HL-60/S4 treated with phorbol 12-myristate 13-acetate at 8.2 ng/mL for 4 days and 3 days (cell line): ENCODE results near the gene FICD.

Experiments used
- in situ Hi-C: fragments of 300-500 bp; cut with MboI; formaldehyde crosslinking; loops from 2 replicates; pipeline ENCODE4 v1.15.0; 2022; ENCODE audit warnings: low sequenced_read_pairs

The FICD gene

DNA sequence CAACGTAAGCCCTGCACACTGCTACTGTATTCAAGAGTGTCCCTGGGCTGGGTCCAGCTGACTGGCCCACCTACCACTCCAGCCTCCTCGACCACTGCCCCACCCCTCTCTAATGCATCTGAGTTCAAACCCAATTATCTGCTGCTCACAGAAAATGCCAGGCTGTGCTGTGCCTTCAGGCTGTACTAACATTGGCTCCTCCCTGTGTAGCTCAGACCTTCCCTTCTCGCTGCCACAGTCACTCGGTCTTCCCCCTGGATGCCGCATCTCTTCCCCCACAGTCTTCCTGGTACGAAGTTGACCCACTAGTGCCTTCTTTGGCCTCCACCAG, 12.1 kb downstream of the FICD start:
- in situ Hi-C loops = no loop called here

DNA sequence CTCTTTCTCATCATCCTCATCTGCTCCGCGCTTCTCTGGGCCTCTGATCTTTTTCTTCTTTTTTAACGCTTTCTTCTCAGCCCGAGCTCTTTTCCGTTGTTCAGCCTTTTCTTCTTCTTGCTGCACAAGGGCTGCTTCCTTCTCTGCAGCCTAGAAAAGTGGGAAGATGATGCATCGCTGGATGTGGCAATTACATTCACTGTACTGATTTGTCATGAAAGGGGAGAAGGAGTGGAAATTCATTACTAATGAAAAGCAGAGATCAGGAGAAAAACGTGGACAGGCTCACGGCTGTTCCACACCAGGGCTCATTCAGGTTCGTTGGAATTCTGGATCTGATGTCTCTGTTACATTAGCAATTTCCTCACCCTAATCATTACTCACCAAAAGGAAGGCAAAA, 15.1 kb downstream of the FICD start:
- in situ Hi-C loops = no loop called here

DNA sequence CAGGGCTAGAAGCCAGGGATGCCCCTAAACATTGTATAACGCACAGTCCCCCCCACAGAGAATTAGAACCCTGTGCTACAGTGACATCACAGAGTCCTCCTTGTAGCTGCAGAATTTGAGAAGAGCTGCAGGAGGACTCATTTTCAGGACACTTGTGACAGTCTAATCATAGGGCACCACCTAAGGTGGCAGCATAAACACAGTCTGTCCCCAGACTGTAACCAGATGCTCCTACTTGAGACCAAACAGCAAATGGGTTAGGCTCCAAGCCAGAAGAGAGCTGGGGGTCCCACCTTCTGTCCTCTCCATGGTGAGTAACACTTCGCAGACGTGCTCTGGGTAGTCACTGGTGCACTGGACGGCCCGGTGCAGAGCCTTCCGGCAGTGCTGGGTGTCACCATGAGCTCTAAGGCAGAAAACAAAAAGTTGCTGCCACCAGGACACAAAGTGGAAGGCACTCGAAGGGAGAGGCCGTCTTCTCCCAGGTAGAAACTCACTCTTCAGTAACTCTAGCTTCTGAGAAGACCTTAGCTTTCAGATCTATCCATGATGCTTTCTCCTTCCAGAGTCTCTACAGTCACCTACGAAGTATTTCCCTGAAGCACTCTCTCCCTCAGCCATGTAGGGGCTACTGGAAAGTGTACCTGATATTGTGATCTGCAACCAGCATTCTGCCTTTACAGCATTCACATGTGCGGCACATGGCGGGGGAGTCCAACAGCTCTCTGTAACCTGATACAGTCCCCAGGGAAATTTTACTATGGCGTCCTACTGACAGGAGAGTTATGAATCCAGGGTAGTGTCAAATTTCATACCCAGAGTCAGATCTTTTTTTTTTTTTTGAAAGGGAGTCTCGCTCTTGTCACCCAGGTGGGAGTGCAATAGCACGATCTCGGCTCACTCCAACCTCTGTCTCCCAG, 17.1 kb downstream of the FICD start:
- in situ Hi-C loops = no loop called here

DNA sequence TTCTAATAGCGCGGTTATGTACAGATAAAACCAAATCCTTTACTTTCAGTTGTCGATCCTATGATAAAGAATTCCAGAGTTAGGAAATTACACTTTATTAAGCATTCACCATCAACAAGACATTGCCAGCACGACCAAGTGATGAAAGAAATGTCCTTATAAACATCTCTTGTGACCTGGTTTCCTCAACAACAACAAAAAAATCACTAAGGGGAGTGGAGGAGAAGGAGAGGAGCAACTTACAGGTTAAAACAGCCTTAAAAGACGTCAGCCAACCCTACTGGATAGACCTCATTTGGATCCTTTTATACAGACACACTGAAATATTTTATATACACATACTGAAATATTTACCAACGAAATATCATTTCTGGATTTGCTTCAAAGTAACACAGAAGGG, 23.1 kb downstream of the FICD start:
- in situ Hi-C loops = no loop called here

DNA sequence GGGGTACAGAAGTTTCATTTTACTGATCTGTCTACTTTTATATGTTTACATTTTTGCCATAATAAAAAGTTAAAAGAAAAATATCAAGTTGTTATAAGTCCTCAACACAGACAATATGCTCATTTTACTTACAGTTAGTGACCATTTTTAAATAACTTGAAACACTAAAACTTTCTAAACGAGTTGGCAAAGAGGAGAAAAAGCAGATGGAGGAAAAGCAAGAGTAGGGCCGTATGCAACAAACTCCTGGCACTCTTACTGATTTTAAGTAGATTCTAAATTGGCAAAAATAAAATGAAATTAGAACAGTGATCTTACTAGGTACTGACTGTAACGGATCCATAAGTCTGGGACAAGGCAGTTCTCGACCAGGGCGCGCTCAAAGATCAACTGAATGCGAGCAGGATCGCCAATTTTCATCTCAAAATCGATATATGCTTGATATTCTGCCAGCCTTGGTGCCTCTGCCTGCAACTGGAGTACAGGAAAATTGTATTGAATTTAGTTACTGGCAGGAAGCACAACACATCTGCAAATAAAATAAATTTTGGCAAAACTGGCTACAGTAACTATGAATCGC, 23.6 kb downstream of the FICD start:
- in situ Hi-C loops = no loop called here

DNA sequence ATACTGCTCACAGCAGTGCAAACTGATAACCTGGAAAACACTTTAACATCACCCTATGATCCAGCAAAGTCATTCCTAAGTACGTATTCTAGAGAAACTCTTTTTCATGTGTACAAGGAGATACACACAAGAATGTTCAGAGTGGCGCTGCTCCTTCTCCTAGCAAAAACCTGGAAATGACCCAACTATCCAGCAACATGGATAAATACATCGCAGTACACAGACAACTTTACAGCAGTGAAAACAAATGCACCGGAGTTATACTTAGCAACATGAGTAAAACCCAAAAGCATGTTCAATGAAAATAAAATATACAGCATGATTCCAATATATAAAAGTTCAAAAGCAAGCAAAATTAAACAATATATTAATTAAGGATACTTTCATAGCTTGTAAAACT, 27.2 kb downstream of the FICD start:
- in situ Hi-C loops = no loop called here

DNA sequence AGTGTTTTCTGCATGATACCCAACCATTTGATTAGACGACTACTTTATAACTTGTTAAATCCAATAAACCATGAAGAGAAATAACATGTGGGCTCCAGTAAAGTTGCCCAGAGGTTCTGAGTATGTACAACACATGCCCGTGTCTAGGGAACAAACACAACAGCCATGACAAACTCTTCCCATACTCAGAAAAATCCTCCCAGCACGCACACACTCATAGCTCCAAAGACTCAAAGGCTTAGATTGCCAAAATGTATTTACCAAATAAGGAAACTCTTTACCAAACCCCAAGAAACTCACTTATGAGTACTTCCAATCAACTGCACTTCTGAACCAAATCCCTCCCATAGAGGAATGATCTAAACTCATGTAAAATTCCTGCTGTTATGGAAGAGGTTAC, 28.6 kb downstream of the FICD start:
- in situ Hi-C loops = no loop called here

DNA sequence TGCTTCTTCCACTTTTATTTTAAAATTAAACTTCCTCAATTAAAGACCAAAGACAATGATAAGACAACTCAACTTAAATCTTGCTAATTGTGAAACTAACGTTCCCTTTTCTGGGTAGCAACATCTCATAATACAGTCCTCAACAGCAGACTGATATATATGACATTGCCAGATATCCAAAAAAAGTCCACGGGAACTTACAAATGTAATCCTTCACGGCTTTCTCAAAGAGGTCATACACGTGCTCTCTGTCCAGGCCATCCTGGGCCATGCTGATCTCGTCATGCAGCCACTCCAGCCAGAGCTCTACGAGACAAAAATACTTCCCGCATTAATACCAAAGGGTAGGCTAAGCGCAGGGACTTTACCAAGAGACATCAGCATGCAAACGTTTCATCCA, 32.6 kb downstream of the FICD start:
- in situ Hi-C loops = no loop called here

DNA sequence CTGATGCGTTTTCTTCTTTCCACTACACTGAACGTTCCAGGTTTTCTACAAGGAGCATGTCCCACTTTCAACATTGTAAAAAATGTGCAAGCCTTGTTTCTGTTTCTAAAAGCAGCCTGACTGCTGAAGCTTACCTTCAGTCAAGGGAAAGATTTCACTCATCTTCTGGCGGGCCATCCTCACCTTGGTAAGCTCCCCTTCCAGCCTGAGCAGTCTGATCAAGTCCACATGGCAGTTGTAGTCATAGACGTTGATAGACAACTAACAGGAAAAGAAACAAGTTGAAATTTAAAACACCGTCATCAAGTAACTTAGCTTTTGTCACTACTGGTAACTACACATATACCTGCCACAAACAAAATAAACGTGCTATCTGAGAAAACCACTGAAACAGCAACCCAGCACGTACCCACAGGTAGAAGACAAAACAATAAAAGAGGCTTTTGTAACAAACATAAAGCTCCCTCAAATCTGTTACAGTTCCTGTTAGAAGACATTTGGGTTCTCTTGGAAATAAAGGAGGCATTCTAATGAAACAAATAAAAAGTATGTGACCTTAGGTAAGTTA, 34.0 kb downstream of the FICD start:
- in situ Hi-C loops = no loop called here

DNA sequence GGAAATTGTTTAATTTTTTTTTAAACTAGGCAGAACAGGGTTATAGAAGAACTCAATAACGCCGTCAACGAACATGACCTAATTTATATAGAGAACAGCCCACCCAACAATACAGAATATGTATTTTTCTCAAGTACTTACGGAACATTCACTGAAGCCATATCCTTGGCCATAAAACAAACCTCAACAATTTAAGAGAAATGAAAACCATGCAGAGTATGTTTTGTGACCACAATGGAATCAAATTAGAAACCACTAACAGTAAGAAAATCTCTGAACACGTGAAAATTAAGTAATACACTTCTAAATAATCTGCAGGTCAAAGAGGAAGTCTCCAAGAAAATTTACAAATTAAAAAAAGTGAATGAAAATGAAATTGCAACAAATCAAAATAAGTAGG, 36.5 kb downstream of the FICD start:
- in situ Hi-C loops = loop anchor here (25.0 kb wide), 1 partner anchor 536 kb away; the partner anchor contains the start of genes ALKBH2 and UNG

DNA sequence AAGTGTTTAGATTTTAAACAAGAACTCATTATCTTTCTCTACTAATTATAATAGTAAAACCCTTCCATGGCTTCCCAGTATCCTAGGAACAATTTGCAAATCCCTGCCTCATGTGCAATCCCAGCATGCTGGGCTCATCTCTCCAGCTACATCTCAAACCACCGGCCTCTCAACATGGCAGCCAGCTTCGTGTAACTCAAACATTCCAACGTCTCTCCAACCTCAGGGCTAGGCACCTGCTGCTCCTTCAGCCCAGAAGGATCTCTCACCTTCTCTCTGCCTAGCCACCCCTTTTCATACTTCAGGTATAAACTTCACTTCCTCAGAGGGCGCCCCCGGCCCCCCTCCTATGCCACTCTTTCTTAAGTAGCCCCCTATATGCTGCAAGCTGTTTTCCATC, 38.7 kb downstream of the FICD start:
- in situ Hi-C loops = loop anchor here (25.0 kb wide), 1 partner anchor 534 kb away; the partner anchor contains the start of genes ALKBH2 and UNG

DNA sequence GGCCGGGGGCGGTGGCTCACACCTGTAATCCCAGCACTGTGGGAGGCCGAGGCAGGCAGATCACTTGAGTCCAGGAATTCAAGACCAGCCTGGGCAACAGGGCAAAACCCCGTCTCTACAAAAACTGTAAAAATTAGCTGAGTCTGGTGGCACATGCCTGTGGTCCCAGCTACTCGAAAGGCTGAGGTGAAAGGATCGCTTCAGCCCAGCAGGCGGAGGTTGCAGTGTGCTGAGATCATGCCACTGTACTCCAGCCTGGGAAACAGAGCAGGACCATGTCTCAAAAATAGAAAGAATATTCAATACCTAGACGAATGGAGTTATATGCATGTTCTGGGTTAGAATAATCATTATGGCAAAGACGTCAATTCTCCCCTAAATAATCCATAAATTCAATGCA, 40.3 kb downstream of the FICD start:
- in situ Hi-C loops = loop anchor here (25.0 kb wide), 1 partner anchor 532 kb away; the partner anchor contains the start of genes ALKBH2 and UNG

DNA sequence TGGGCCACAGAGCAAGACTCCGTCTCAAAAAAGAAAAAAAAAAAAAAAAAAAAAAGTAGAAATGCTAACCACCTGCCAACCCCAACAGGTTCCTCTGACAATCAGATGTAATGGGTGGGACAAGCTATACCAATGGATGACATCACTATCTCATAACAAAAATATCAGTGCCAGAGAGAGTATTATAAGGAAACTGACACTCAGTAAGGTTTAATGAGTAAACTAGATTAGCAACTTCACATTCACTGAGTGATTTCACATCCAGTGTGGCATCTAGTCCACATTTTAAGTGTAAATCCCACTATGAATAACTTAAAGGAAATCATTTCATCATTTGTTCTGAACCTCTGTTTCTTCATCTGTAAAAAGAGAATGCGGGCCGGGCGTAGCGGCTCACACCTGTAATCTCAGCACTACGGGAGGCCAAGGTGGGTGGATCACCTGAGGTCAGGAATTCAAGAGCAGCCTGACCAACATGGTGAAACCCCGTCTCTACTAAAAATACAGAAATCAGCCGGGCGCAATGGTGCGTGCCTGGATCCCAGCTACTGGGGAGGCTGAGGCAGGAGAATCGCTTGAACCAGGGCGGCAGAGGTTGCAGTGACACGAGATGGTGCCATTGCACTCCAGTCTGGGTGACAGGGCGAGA, 44.1 kb downstream of the FICD start:
- in situ Hi-C loops = loop anchor here (25.0 kb wide), 1 partner anchor 528 kb away; the partner anchor contains the start of genes ALKBH2 and UNG

DNA sequence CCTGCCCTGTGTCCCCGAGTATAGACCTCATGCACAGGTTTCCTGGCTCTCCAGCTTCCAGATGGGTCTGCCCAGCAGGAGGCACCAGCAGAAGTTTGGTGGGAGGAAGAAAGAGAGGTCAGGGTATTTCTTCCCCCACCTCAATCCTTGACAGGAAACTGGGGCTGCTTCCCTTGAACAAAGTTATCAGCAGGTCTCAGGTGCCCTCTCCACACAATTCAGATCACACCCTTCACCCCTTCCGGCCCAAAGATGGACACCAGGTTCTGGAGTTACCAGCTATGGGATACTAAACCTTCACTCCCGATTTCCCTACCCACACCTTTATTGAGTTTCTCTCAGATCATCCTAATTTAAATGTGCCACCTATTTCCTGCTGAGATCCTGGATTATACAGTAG, 44.7 kb downstream of the FICD start:
- in situ Hi-C loops = loop anchor here (25.0 kb wide), 1 partner anchor 528 kb away; the partner anchor contains the start of genes ALKBH2 and UNG

DNA sequence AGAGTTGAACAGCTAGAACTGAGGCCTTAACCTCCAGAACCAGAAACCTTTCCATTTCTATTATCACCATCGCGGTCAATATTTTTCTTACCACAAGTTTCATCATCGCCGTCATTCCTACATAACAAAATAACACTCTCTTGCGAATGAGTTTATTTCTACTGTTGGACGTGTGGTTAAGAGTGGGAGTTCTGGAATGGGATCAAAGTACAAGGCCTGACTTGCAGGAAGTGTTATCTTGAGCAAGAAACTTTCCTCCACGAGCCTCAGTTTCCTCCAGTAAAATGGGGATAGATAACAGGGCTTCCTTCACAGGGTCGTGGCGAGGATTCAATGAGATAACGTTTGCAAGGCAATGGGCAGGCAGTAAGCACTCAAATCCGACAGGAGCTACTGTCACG, 45.2 kb downstream of the FICD start:
- in situ Hi-C loops = loop anchor here (25.0 kb wide), 1 partner anchor 527 kb away; the partner anchor contains the start of genes ALKBH2 and UNG

DNA sequence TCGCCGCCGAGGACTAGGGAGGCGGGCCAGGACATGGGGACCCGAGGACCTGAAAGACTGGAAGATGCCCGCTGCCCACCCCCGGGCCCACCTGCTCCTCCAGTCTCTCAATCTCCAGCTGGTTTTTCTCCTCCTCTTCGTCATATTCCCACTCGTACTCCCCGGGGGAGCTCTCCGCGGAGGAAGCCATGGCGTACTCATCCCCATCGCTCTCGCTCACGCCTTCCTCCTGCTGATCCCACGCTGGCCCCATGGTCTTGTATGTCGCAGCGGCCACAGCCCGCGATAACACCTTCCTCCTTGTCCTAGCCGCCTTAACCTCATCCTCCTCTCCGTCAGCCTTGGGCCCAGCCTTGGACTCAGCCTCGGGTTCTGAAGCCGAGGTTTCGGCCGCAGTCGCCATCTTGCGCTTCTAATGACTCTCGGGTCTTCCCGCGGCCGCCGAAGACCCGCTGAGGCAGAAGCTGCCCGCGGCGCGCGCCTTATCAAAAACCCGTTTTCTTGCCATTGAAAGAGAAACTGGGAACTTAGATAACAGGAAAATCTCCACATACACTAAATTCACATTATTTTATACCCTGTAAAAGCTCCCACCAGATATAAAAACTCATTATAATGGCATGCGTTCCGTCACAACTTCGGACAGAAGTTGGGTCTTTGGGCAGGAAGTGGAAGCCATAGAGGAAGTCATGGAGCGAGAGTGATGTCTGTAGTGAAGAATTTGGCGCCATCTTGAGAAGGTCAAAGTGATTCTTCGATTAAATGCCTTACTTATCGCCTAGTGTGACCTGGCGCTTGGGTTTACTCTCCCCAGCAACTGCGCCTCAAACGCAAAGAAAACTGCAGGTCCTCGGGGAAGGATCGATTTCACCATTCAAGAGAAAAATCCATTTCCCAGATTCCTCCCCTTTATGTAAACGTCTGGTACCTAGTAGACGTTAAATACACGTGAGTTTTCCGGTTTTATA, 46.0 kb downstream of the FICD start, which contains the start of gene SART3:
SART3 (minus strand) TSS at position 422 of the 968 bp plus-strand sequence; CDS start at position 403, 19 bp downstream.
- in situ Hi-C loops = loop anchor here (25.0 kb wide), 1 partner anchor 526 kb away; the partner anchor contains the start of genes ALKBH2 and UNG

DNA sequence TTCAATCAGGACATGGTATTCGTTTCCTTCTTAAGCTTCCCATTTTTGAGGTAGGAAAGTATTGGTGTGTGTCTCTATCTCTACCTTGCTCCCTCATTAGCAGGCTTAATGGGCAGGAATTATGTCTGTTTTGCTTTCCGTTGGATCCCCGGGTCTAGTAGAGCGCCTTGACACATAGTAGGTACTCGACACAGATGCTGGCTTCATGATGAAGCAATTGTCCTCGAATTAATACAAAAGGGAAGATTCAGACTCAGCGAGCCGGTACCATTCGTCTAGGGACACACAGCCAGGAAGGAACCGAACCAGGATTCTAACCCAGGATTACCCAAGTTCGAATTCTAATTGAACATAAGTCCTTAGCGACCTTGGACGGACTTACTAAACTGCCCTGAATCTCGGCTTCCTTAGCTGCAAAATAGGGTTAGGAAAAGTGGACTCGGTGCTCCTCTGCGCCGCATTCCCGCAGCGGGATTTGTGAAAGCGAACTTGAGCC, 46.8 kb downstream of the FICD start:
- in situ Hi-C loops = loop anchor here (25.0 kb wide), 1 partner anchor 525 kb away; the partner anchor contains the start of genes ALKBH2 and UNG

DNA sequence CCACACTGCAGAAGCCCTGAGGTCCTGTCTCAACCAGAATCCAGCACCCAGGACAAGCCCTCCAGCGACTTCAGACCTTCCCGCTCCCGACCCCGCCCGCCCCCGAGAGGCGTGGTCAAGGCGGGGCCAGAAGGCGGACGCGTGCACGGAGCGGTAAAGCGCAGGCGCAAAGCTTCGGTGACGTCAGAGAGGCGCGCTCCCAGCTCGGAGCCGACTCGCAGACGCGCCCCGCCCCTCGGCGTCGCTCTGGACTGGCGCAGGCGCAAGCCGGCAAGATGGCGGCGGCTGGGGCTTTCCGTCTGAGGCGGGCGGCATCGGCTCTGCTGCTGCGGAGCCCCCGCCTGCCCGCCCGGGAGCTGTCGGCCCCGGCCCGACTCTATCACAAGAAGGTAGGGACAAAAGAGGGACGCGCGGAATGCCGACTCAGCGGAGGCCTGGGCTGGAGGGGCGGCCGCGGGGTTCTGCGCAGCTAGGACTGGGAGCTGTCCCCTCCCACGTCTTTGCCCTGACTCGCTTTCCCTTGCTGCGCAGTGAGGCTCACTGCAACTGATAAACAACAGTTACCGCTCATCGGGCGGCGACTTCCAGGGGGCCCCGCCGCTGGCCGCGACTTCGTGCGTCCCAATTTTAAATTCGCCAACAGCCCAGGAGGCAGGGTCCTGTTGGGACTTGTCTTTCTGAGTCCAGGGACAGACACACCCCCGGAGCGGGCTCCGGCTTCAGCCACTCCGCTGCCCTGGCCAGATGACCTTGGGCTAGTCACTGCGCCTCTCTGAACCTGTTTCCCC, 47.5 kb downstream of the FICD start, which contains the start of gene ISCU:
ISCU (plus strand) TSS at position 249 of the 788 bp plus-strand sequence; CDS start at position 276, 27 bp downstream.
- in situ Hi-C loops = loop anchor here (25.0 kb wide), 1 partner anchor 525 kb away; the partner anchor contains the start of genes ALKBH2 and UNG
